Measurements from ENCODE around the gene SCD5.

Gene SCD5

GRCh38 chr4:82739287-82740190 lies 59.1 kb downstream of the SCD5 start:
- Histone ChIP-seq H3K27ac (ENCODE audit: low read length) (no peak overlapping the region), H3F3A (ENCODE audit: insufficient read depth, low read length) (no peaks in the 10 kb centered on the region), H2AFZ (ENCODE audit: low read length) (no peak overlapping the region), H3K4me1 (ENCODE audit: low read length) (no peaks in the 10 kb centered on the region), H3K9me3 (replicated peaks; ENCODE audit: insufficient read depth, low read length) (no peaks in the 10 kb centered on the region), H3K9me2 (replicated peaks; ENCODE audit: insufficient read depth, low read length) (no peaks in the 10 kb centered on the region), H4K20me1 (ENCODE audit: insufficient read depth, low read length) (no peaks in the 10 kb centered on the region), H3K4me3 (ENCODE audit: low read length) (no peak overlapping the region), H3K79me2 (ENCODE audit: low read length) (no peaks in the 10 kb centered on the region), H3K9ac (ENCODE audit: low read length) (no peak overlapping the region), H3K27me3 (replicated peaks; ENCODE audit: insufficient read depth, low read length) (no peaks in the 10 kb centered on the region), H3K36me3 (replicated peaks; ENCODE audit: insufficient read depth, low read length) (no peaks in the 10 kb centered on the region), H3K4me2 (ENCODE audit: low read depth, low read length) (no peak overlapping the region)
- TF ChIP-seq CTCF (IDR thresholded peaks at IDR 0.05; ENCODE audit: low read length) (peak; percentile 99), EZH2 (optimal IDR thresholded peaks at IDR 0.05; ENCODE audit: low read depth, low read length) (no peak), EZH2phosphoT487 (IDR thresholded peaks at IDR 0.05; ENCODE audit: low read length) (no peak)
- peak; percentile 62 for DNase-seq

- Histone ChIP-seq H3K9me2 (replicated peaks; ENCODE audit: insufficient read depth, low read length) (no peaks in the 10 kb centered on the region), H3K36me3 (replicated peaks; ENCODE audit: insufficient read depth, low read length) (no peaks in the 10 kb centered on the region), H3K9me3 (replicated peaks; ENCODE audit: insufficient read depth, low read length) (no peaks in the 10 kb centered on the region), H3K4me3 (ENCODE audit: low read length) (no peak overlapping the region), H3K4me1 (ENCODE audit: low read length) (no peaks in the 10 kb centered on the region), H3K9ac (ENCODE audit: low read length) (no peak overlapping the region), H3K27ac (ENCODE audit: low read length) (no peak overlapping the region), H3K79me2 (ENCODE audit: low read length) (no peaks in the 10 kb centered on the region), H3K4me2 (ENCODE audit: low read depth, low read length) (no peak overlapping the region), H3F3A (ENCODE audit: insufficient read depth, low read length) (no peaks in the 10 kb centered on the region), H4K20me1 (ENCODE audit: insufficient read depth, low read length) (no peaks in the 10 kb centered on the region), H2AFZ (ENCODE audit: low read length) (no peak overlapping the region), H3K27me3 (replicated peaks; ENCODE audit: insufficient read depth, low read length) (no peaks in the 10 kb centered on the region)
- no peak for TF ChIP-seq EZH2phosphoT487 (IDR thresholded peaks at IDR 0.05; ENCODE audit: low read length)
- no peak for TF ChIP-seq CTCF (IDR thresholded peaks at IDR 0.05; ENCODE audit: low read length)
- no peak for TF ChIP-seq EZH2 (optimal IDR thresholded peaks at IDR 0.05; ENCODE audit: low read depth, low read length)
- DNase-seq: no peak
These were observed 61.2 kb downstream of the SCD5 start for GRCh38 chr4:82737354-82737753.

- H3K9me3 ChIP-seq (replicated peaks; ENCODE audit: insufficient read depth, low read length): no peaks in the 10 kb centered on the region
- no peaks in the 10 kb centered on the region for H3K9me2 ChIP-seq (replicated peaks; ENCODE audit: insufficient read depth, low read length)
- H3K9ac ChIP-seq (ENCODE audit: low read length): no peak overlapping the region
- H3K27me3 ChIP-seq (replicated peaks; ENCODE audit: insufficient read depth, low read length): no peaks in the 10 kb centered on the region
- no peak overlapping the region for H3K4me3 ChIP-seq (ENCODE audit: low read length)
- no peaks in the 10 kb centered on the region for H3K4me1 ChIP-seq (ENCODE audit: low read length)
- no peak overlapping the region for H2AFZ ChIP-seq (ENCODE audit: low read length)
- no peak for DNase-seq
- no peaks in the 10 kb centered on the region for H3F3A ChIP-seq (ENCODE audit: insufficient read depth, low read length)
- no peaks in the 10 kb centered on the region for H4K20me1 ChIP-seq (ENCODE audit: insufficient read depth, low read length)
- TF ChIP-seq EZH2phosphoT487 (IDR thresholded peaks at IDR 0.05; ENCODE audit: low read length) (no peak), EZH2 (optimal IDR thresholded peaks at IDR 0.05; ENCODE audit: low read depth, low read length) (no peak), CTCF (IDR thresholded peaks at IDR 0.05; ENCODE audit: low read length) (no peak)
- H3K79me2 ChIP-seq (ENCODE audit: low read length): no peaks in the 10 kb centered on the region
- H3K27ac ChIP-seq (ENCODE audit: low read length): no peak overlapping the region
- H3K4me2 ChIP-seq (ENCODE audit: low read depth, low read length): no peak overlapping the region
- H3K36me3 ChIP-seq (replicated peaks; ENCODE audit: insufficient read depth, low read length): no peaks in the 10 kb centered on the region
These were observed 65.0 kb downstream of the SCD5 start for GRCh38 chr4:82733636-82734035.
